Measurements from ENCODE around the gene CCDC127.
"Not testable (repeated sequence)": the region's sequence is repeated elsewhere in the genome, so short reads cannot be mapped to it uniquely, and the experiment has no call there.

DNA sequence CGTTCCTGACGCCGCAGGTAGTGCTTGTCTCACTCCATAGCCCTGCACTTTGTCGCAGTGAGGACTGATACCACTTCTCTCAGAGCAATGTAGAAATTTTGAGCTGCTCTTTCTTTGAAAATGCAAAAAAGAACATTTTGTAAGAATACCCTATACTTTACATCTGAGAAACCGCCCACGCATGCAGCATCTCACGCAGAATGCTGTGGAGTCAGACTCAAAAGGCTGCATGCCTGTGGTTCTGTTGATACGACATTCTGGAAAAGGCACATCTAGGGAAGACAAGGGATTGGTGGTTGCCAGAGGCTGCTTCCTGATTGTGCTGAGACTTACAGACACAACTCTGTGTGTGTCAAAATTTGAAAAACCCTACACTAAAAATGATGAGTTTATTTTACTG, 20.0 kb upstream of the CCDC127 start:
- not testable (repeated sequence) for TF ChIP-seq CTCF (conservative IDR thresholded peaks at IDR 0.05; ENCODE audit: low read depth, low read length); EZH2 (IDR thresholded peaks at IDR 0.05; ENCODE audit: low read length, unreplicated experiment)
